SK-N-SH treated with all-trans-retinoic acid at 6 μM for 48 hours (cell line): ENCODE measurements around the gene EML1.
A peak's percentile ranks its signal among the peaks of the same experiment; 100 is the strongest.

Source experiments
- ATAC-seq: fragments of 200-7000 bp; cut with Tn5 transposase; 3 replicates; pipeline ENCODE4 v1.9.1; 2020; ENCODE audit warnings: mild to moderate bottlenecking, moderate library complexity
- ARNTL ChIP-seq: fragments of 450-650 bp; formaldehyde crosslinking; IDR thresholded peaks from 2 replicates; pipeline ENCODE4 v1.5.0; 2020; ENCODE audit warnings: low read depth, mild to moderate bottlenecking, moderate library complexity, borderline replicate concordance
- CREB5 ChIP-seq: fragments of 250-450 bp; sonication (Bioruptor Pico); IDR thresholded peaks from 2 replicates; pipeline ENCODE4 v1.5.1; 2020; ENCODE audit warnings: low read depth, mild to moderate bottlenecking, moderate library complexity
- CSDC2 ChIP-seq: fragments of 250-450 bp; sonication (Bioruptor Pico); IDR thresholded peaks from 2 replicates; pipeline ENCODE4 v1.5.0; 2020; ENCODE audit warnings: mild to moderate bottlenecking, moderate library complexity
- CSRNP3 ChIP-seq: fragments of 250-450 bp; sonication (Bioruptor Pico); IDR thresholded peaks from 2 replicates; pipeline ENCODE4 v1.5.1; 2021; ENCODE audit warnings: mild to moderate bottlenecking, moderate library complexity
- GLIS3 ChIP-seq: fragments of 250-450 bp; sonication (Bioruptor Pico); IDR thresholded peaks from 2 replicates; pipeline ENCODE4 v1.5.0; 2020; ENCODE audit warnings: mild to moderate bottlenecking, moderate library complexity
- ISL1 ChIP-seq: fragments of 250-450 bp; sonication (Bioruptor Pico); IDR thresholded peaks from 2 replicates; pipeline ENCODE4 v2.1.2; 2022; ENCODE audit warnings: mild to moderate bottlenecking, moderate library complexity
- OSR1 ChIP-seq: fragments of 250-450 bp; sonication (Bioruptor Pico); IDR thresholded peaks from 2 replicates; pipeline ENCODE4 v1.8.0; 2022; ENCODE audit warnings: moderate library complexity, mild to moderate bottlenecking, inconsistent platforms
- POU6F1 ChIP-seq: fragments of 250-450 bp; sonication (Bioruptor Pico); IDR thresholded peaks from 2 replicates; pipeline ENCODE4 v1.8.0; 2021; ENCODE audit warnings: low read depth, mild to moderate bottlenecking, moderate library complexity, borderline replicate concordance
- PPARA ChIP-seq: fragments of 250-450 bp; sonication (Bioruptor Pico); IDR thresholded peaks from 2 replicates; pipeline ENCODE4 v1.5.0; 2020; ENCODE audit warnings: mild to moderate bottlenecking, borderline replicate concordance
- SNAI2 ChIP-seq: fragments of 250-450 bp; sonication (Bioruptor Pico); IDR thresholded peaks from 2 replicates; pipeline ENCODE4 v1.5.0; 2020; ENCODE audit warnings: mild to moderate bottlenecking, moderate library complexity
- TSHZ2 ChIP-seq: fragments of 250-450 bp; sonication (Bioruptor Pico); IDR thresholded peaks from 2 replicates; pipeline ENCODE4 v1.5.0; 2020; ENCODE audit warnings: mild to moderate bottlenecking, moderate library complexity
- ZC3H10 ChIP-seq: fragments of 250-450 bp; sonication (Bioruptor Pico); IDR thresholded peaks from 2 replicates; pipeline ENCODE4 v1.5.1; 2021; ENCODE audit warnings: mild to moderate bottlenecking, moderate library complexity
- ZFP3 ChIP-seq: fragments of 250-450 bp; sonication (Bioruptor Pico); IDR thresholded peaks from 2 replicates; pipeline ENCODE4 v1.5.0; 2020; ENCODE audit warnings: mild to moderate bottlenecking, moderate library complexity
- ZFP30 ChIP-seq: fragments of 450-650 bp; formaldehyde crosslinking; IDR thresholded peaks from 2 replicates; pipeline ENCODE4 v1.5.0; 2022; ENCODE audit warnings: mild to moderate bottlenecking, moderate library complexity
- ZNF70 ChIP-seq: fragments of 450-650 bp; formaldehyde crosslinking; IDR thresholded peaks from 2 replicates; pipeline ENCODE4 v1.5.0; 2020; ENCODE audit warnings: mild to moderate bottlenecking, moderate library complexity
- TF ChIP-seq, protein P1 (sequence below): fragments of 250-450 bp; sonication (Bioruptor Pico); IDR thresholded peaks from 2 replicates; pipeline ENCODE4 v1.8.0; 2020; ENCODE audit warnings: mild to moderate bottlenecking, moderate library complexity, borderline replicate concordance

EML1 gene

GRCh38 chr14:99875836-99876235 lies 82.6 kb downstream of the EML1 start:
- no peak for TF ChIP-seq POU6F1
- TF ChIP-seq, all 23 proteins: peak for 0
- no peak for ATAC-seq

- TF ChIP-seq ARNTL (CRISPR knock-in tag) (no peak), TSHZ2 (CRISPR knock-in tag) (no peak), ZFP30 (no peak), POU6F1 (no peak), ZNF70 (CRISPR knock-in tag) (no peak), CREB5 (CRISPR knock-in tag) (no peak), ZC3H10 (no peak), GLIS3 (CRISPR knock-in tag) (no peak)
- TF ChIP-seq, protein P1, sequence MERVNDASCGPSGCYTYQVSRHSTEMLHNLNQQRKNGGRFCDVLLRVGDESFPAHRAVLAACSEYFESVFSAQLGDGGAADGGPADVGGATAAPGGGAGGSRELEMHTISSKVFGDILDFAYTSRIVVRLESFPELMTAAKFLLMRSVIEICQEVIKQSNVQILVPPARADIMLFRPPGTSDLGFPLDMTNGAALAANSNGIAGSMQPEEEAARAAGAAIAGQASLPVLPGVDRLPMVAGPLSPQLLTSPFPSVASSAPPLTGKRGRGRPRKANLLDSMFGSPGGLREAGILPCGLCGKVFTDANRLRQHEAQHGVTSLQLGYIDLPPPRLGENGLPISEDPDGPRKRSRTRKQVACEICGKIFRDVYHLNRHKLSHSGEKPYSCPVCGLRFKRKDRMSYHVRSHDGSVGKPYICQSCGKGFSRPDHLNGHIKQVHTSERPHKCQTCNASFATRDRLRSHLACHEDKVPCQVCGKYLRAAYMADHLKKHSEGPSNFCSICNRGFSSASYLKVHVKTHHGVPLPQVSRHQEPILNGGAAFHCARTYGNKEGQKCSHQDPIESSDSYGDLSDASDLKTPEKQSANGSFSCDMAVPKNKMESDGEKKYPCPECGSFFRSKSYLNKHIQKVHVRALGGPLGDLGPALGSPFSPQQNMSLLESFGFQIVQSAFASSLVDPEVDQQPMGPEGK (CRISPR knock-in tag) = no peak
- no peak for ATAC-seq
Measured at GRCh38 chr14:99876406-99876805, 83.2 kb downstream of the EML1 start.

DNA sequence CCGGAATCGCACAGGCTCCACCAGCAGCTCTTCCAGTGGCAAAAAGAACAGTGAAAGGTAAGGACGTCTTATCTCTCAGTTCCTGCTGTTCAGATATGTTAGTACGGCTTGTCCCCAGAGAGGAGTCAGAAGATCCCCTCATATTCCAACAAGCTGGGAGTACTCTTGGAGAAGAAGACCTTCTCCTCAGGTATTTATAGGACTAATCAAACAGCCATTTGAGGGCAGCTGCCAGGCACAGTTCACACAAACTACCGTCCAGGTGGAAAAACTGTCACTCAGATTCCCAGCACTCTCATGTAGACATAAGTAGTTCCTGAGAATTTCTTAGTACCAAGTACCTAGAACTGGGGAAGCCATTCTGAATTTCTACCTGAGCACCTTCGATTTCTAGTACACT lies 85.3 kb downstream of the EML1 start:
- TF ChIP-seq PPARA (CRISPR knock-in tag) (no peak), ZFP3 (no peak), ARNTL (CRISPR knock-in tag) (no peak), ISL1 (no peak), CSDC2 (CRISPR knock-in tag) (no peak), OSR1 (CRISPR knock-in tag) (no peak), SNAI2 (CRISPR knock-in tag) (no peak)
- ATAC-seq = no peak

DNA sequence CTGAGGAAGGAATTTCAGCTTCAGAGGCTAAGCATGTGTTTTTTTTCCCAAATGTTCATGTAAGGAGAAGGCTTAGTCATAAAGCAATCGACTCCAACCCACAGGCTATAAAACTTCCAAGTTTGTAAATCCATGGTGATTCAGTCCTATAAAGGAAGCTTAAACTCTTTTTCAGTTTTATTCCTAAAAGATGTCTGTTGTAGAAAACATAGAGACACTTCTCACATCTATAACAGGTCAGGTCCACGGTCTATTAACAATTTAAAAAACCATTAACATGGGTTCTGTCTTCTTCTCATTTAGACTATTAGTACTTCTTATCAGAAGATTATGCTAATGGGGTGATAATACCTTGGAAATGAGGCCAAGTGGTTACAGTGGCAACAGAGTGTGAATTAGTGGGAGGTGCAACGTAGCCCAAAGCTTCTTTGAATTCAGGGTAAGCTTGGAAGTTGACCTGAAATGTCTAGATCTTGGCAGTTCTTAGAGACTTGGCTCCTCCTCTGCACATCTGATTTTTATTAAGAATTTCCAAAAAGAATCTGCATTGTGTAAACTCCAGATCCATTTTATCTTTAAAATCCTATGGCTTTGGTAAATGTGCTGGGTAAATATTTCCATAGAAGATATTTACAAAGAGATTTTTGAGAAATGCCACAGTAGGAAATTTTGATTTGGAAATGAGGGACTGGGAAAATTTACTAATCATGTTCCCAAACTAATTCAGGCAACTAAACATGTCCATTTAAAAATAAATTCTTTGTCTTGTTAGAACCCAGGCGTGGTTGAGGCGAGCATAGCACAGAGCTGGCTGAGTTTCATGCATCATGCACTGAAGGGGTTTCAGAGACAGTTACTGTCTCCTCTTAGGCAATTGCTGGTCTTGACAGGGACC lies 86.4 kb downstream of the EML1 start:
- peak; percentile 81 for ATAC-seq
- no peak for TF ChIP-seq SNAI2 (CRISPR knock-in tag)
- no peak for TF ChIP-seq CSRNP3 (CRISPR knock-in tag)
- no peak for TF ChIP-seq ZFP3
- TF ChIP-seq, all 23 proteins: peak for 0
